ENCODE measurements around the gene MAGI1.
"Not testable (repeated sequence)": the region's sequence is repeated elsewhere in the genome, so short reads cannot be mapped to it uniquely, and the experiment has no call there.

The MAGI1 gene

GRCh38 chr3:65537109-65537508, 501.6 kb downstream of the MAGI1 start:
- no peak for DNase-seq
- intact Hi-C loops (cut with DNase I) = no loop called here

GRCh38 chr3:65535260-65535659, 503.5 kb downstream of the MAGI1 start:
- no peak for DNase-seq
- intact Hi-C loops (cut with DNase I) = no loop called here

GRCh38 chr3:65534805-65535204, 503.9 kb downstream of the MAGI1 start:
- no peak for DNase-seq

GRCh38 chr3:65532749-65533148, 506.0 kb downstream of the MAGI1 start:
- intact Hi-C loops (cut with DNase I) = no loop called here
- no peak for DNase-seq

More at GRCh38 chr3:65534805-65535204, 503.9 kb downstream of the MAGI1 start:
- intact Hi-C loops (cut with DNase I) = no loop called here

- peak in 3 of 42 donors; percentile 8 to 52 (median 51) for DNase-seq
Observed at GRCh38 chr3:65532215-65532614, 506.5 kb downstream of the MAGI1 start.

GRCh38 chr3:65531499-65531898, 507.2 kb downstream of the MAGI1 start:
- intact Hi-C loops (cut with DNase I) = no loop called here
- no peak for DNase-seq

More at GRCh38 chr3:65532215-65532614, 506.5 kb downstream of the MAGI1 start:
- intact Hi-C loops (cut with DNase I) = no loop called here

GRCh38 chr3:65526656-65527055, 512.1 kb downstream of the MAGI1 start:
- intact Hi-C loops (cut with DNase I) = no loop called here
- DNase-seq = no peak

- DNase-seq = no peak
- intact Hi-C loops (cut with DNase I) = no loop called here
Observed at GRCh38 chr3:65524584-65524983, 514.1 kb downstream of the MAGI1 start.

- DNase-seq = no peak
- intact Hi-C loops (cut with DNase I) = no loop called here
Observed at GRCh38 chr3:65523878-65524277, 514.8 kb downstream of the MAGI1 start.

- DNase-seq = no peak
- intact Hi-C loops (cut with DNase I) = no loop called here
Observed at GRCh38 chr3:65521032-65521431, 517.7 kb downstream of the MAGI1 start.

- intact Hi-C loops (cut with DNase I) = no loop called here
Observed at GRCh38 chr3:65516998-65517397, 521.7 kb downstream of the MAGI1 start.

GRCh38 chr3:65514317-65514716, 524.4 kb downstream of the MAGI1 start:
- intact Hi-C loops (cut with DNase I); DNase-seq: not testable (repeated sequence)

More at GRCh38 chr3:65516998-65517397, 521.7 kb downstream of the MAGI1 start:
- DNase-seq = no peak

GRCh38 chr3:65509423-65509794, 529.3 kb downstream of the MAGI1 start:
- DNase-seq; intact Hi-C loops (cut with DNase I): not testable (repeated sequence)

GRCh38 chr3:65508750-65509422, 529.8 kb downstream of the MAGI1 start:
- intact Hi-C loops (cut with DNase I) = no loop called here
- DNase-seq = no peak

- DNase-seq = no peak
- intact Hi-C loops (cut with DNase I) = no loop called here
Observed at GRCh38 chr3:65507437-65507836, 531.3 kb downstream of the MAGI1 start.

- no peak for DNase-seq
- intact Hi-C loops (cut with DNase I) = no loop called here
Observed at GRCh38 chr3:65503776-65504175, 534.9 kb downstream of the MAGI1 start.

- DNase-seq = no peak
- intact Hi-C loops (cut with DNase I) = no loop called here
Observed at GRCh38 chr3:65502526-65502925, 536.2 kb downstream of the MAGI1 start.

- no peak for DNase-seq
- intact Hi-C loops (cut with DNase I) = no loop called here
Observed at GRCh38 chr3:65500398-65501306, 538.1 kb downstream of the MAGI1 start.

GRCh38 chr3:65497846-65498245, 540.9 kb downstream of the MAGI1 start:
- intact Hi-C loops (cut with DNase I) = no loop called here
- DNase-seq = peak in 39 of 42 donors; percentile 5 to 75 (median 41)

GRCh38 chr3:65497236-65497635, 541.5 kb downstream of the MAGI1 start:
- DNase-seq = no peak
- intact Hi-C loops (cut with DNase I) = no loop called here

Measured in head of caudate nucleus (tissue), 42 donors.